ENCODE data around the gene MAP1B.

DNA sequence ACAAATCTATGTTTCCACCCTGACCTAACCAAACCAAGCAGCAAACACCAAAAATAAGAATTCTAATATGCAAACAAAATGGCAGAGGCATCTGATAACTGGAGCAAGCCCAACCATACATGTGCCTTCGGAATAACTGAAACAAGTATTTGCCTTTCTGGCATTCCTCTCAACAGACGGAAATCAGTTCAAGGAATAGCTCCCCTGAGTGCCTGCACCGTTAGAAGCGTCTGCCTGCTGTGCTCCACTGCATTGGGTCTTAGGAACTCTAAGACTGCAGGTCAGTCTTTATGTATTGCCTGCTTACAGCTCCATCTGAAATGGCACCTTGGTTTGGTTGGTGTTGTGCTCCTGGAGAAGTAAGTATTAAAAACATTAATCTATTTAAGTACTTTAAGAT, 114.3 kb downstream of the MAP1B start:
- TF ChIP-seq CTCF (IDR thresholded peaks at IDR 0.05) (no peak), POLR2A (IDR thresholded peaks at IDR 0.05) (no peak), POLR2AphosphoS5 (IDR thresholded peaks at IDR 0.05) (no peak), EP300 (IDR thresholded peaks at IDR 0.05) (no peak)
